ENCODE data around the gene ALDH7A1.
"Not testable (repeated sequence)": the region's sequence is repeated elsewhere in the genome, so short reads cannot be mapped to it uniquely, and the experiment has no call there.

DNA sequence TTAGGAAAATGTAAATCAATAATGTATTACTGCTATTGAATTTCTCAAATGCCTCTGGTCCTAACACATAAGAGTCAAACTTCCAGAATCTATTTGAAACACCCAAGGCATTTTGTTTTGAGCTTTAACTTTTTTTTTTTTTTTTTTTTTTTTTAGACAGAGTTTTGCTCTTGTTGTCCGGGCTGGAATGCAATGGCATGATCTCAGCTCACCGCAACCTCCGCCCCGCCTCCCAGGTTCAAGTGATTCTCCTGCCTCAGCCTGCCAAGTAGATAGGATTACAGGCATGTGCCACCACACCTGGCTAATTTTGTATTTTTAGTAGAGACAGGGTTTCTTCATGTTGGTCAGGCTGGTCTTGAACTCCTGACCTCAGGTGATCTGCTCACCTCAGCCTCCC is 75.8 kb downstream of the ALDH7A1 start:
- not testable (repeated sequence) for TF ChIP-seq POLR2A (IDR thresholded peaks at IDR 0.05); CTCF (IDR thresholded peaks at IDR 0.05 in 4 of 5, conservative IDR thresholded peaks at IDR 0.05 in 1 of 5)
